GM18505 (cell line): ENCODE data around the gene ZC3H7B.
A peak's percentile ranks its signal among the peaks of the same experiment; 100 is the strongest.
"Not testable (repeated sequence)": the region's sequence is repeated elsewhere in the genome, so short reads cannot be mapped to it uniquely, and the experiment has no call there.

ENCODE experiments used
- ATAC-seq: cut with Tn5 transposase; IDR thresholded peaks from one replicate; pipeline ENCODE4 v1.9.1; 2021; ENCODE audit not compliant: unreplicated experiment
- POLR2A ChIP-seq: IDR thresholded peaks from 4 replicates; pipeline ENCODE4 v1.6.1; 2011; ENCODE audit warnings: borderline replicate concordance; ENCODE audit not compliant: insufficient read depth, insufficient read length; ENCODE audit errors: extremely low read depth

The ZC3H7B gene, protein sequence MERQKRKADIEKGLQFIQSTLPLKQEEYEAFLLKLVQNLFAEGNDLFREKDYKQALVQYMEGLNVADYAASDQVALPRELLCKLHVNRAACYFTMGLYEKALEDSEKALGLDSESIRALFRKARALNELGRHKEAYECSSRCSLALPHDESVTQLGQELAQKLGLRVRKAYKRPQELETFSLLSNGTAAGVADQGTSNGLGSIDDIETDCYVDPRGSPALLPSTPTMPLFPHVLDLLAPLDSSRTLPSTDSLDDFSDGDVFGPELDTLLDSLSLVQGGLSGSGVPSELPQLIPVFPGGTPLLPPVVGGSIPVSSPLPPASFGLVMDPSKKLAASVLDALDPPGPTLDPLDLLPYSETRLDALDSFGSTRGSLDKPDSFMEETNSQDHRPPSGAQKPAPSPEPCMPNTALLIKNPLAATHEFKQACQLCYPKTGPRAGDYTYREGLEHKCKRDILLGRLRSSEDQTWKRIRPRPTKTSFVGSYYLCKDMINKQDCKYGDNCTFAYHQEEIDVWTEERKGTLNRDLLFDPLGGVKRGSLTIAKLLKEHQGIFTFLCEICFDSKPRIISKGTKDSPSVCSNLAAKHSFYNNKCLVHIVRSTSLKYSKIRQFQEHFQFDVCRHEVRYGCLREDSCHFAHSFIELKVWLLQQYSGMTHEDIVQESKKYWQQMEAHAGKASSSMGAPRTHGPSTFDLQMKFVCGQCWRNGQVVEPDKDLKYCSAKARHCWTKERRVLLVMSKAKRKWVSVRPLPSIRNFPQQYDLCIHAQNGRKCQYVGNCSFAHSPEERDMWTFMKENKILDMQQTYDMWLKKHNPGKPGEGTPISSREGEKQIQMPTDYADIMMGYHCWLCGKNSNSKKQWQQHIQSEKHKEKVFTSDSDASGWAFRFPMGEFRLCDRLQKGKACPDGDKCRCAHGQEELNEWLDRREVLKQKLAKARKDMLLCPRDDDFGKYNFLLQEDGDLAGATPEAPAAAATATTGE

DNA sequence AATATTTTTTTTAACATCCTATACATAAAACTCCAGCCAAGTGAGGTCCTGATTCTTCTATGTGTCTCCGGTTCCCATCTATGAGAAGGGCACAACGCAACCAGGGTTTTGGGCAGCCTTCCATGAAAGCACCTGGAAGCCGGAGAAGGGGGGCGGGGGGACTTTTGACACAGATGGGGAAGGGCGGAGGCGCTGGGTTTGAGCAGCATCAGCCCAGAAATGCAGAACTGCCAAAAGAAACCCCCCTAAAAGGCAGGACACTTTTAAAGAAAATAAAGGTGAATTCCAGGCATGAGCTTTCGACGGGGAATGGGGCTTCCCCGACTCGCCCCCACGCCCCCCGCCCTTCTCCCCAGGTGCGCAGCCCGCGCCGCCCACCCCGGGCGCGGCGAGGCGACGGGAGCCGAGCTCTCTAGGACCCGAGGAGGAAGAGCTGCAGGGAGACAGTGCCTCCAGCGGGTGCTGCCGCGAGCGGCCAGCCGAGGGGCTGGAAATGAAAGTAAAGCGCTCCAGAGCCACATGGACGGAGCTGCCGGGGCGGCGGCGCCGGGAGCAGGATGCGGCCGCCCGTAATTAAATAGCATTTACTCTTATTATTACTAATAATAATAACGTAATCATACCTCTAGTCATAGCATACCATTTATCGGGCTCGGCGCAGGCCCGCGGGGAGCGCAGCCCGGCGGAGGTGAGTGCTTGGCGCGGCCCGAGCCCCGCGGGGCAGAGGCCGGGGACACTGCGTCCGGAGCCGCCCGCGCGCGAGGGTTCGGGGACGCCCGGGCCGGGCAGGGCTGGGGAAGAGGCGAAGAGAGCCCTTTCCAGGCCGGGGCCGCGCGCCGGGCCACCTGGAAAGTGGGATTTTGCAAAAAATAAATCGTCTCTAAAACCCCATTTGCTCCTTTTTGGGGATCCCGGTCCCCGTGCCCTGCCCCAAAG lies at the start of gene ZC3H7B:
Gene ZC3H7B, plus strand, starts transcription at position 441 of the 936 bp plus-strand sequence. CDS start 19,136 bp downstream, outside the sequence.
- peak; percentile 84 for TF ChIP-seq POLR2A
- ATAC-seq: peak; percentile 76

DNA sequence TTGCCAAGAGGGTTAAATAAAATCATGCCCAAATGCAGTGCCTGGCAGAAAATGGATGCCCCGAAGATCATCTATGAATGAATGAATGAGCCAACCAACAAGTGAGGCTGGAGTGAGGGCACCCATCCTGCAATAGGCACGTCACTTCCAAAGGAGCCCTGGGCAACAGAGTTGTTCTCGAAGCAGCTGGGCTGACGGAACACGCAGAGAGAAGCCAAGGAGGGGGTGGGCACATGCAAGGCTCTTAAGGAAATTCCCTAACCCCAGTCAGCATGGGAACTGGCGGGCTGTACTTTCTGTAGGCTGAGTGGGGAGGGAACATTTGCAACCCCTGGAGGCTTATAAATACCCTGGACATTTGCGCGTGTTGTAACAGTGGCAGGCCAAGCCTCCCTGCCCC lies 49.0 kb upstream of the ZC3H7B start:
- ATAC-seq: no peak
- no peak for TF ChIP-seq POLR2A

DNA sequence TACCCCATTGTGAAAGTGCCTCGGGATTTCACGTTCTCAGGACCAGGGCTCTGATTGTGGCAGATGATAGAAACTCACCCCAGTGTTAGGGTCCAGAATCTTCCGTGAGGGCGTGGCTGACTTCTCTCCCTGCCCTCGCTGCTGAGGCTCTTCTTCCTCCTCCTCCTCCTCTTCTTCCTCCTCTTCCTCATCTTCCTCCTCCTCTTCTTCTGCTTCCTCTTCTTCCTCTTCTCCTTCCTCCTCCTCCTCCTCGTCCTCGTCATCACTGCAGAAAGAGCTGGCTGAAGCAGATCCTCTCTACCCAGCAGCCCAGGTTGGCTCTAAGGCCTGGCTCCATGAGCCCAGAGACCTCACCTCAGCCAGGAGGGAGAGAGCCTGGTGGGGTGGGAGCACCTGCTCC lies 47.1 kb upstream of the ZC3H7B start:
- no peak for ATAC-seq
- no peak for TF ChIP-seq POLR2A

DNA sequence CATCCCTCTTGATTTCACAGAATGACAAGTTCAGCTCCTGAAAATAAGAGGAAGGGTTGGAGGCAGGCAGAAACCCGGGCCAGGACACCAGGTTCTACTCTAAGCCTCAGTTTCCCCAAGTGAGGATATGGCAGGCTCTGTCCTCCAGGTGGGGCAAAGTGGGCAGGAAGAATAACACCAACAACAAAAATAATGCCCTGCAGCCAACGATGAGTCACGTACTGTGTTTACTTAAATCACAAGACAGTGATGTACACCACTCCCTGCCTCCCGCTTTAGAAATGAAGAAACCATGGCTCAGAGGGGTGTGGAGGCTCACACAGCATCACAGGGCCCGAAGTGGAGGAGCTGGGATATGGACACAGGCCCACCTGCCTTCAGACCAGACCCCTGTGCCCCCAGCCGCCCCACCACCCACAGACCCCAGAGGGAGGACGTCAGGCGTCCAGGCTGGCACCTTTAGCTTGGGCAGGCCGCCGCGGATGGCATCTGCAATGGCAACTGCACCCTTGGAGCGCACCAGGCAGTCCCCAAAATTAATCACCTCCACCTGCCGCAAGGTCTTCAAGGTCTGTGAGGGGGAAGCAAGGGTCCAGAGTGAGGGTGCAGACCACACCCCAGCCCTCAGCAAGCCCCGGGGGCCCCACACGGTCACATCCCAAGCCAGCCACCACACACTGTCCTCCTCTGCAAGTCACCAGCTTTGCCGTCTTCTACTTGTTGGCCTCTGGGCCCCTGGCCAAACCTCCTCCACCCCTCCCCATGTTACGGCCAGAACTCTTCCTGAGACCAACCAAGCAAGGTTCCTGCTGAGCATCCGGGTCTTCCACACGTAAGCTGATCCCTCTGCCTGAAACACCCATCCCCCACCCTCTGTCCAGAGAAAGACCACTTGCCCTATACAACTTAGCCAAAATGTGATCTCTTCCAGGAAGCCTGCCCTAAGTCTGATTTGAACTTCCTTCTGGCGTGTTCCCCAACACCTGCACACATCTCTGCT lies 44.8 kb upstream of the ZC3H7B start:
- no peak for TF ChIP-seq POLR2A
- ATAC-seq: no peak

DNA sequence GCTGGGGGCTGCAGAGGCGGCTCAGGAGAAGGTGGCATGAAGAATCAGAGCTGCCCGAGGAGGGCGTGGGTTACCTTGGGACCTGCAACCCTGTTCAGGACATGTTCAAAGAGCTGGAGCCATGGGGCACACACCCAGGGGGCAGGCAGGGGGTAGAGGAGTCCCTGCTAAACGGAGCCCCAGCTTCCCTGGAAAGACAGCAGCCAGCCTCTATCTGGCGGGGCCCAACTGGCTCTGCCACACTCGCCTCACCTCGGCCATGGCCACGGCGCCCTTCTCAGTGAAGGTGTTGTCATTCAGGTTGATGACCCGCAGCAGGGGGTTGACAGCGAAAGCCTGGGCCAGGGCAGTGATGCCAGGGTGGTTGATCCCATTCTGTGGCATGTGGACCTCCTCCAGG lies 43.6 kb upstream of the ZC3H7B start:
- no peak for ATAC-seq
- no peak for TF ChIP-seq POLR2A

DNA sequence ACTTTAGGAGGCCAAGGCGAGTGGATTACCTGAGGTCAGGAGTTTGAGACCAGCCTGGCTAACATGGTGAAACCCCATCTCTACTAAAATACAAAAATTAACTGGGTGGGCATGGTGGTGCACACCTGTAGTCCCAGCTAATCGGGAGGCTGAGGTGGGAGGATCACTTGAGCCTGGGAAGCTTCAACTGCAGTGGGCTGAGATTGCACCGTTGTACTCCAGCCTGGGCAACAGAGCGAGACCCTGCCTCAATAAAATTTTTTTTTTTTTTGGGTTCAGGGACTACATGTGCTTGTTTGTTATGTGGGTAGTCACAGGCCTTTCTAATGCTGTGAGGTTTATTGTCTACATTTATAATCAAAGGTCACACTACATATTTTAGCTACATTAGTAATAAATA lies 41.6 kb upstream of the ZC3H7B start:
- ATAC-seq: not testable (repeated sequence)

DNA sequence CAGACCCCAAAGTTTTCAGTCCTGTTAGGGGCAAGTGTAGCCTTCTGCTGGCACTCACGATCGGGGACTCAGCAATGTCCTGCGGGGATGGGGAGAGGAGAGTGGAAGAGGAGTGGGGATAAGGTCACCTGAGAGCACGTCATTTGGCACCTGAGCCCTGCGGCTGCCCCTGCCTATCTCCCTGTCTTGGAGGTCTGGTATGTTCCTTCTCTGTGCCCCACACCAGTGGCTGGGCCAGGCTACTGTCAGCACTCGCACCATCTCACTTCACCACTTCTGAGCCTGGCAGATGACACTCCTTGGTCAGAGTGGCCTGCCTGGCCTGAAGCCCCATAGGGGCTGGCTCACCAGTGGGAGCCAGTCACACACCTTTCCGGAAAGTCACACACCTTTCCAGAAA lies 40.5 kb upstream of the ZC3H7B start:
- no peak for TF ChIP-seq POLR2A
- no peak for ATAC-seq

DNA sequence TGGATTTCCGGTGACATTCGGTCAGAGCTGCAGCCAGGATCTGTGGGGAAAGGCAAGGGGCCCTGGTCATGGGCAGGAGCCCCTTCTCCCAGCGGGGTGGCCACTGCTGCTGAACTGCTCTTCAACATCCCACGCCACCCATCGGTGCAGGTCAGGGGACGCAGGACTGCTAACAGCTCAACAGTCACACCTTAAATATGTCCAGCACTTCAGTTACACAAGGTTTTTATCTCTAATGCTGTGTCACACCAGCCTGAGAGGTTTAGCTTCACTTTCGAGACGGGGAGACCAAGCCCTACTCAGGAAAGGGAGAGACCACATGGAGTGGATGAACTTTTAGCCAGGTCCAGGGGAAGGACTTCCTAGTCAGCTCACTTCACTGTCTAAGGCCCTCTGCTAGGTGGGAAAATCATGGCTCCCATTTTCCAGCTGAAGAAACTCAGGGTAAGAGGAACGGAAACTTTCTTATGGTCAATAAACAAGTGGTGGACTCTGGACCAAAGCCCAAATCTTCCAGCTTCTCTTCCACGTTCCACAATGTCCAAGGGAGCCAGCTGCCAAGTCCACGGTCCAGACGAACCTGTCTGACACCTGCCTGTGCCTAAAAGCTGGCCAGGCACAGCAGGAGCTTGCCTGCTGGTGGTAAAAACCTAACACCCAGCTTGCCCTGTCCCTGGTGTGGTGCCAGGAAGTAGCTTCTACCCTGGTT lies 39.6 kb upstream of the ZC3H7B start:
- no peak for TF ChIP-seq POLR2A

DNA sequence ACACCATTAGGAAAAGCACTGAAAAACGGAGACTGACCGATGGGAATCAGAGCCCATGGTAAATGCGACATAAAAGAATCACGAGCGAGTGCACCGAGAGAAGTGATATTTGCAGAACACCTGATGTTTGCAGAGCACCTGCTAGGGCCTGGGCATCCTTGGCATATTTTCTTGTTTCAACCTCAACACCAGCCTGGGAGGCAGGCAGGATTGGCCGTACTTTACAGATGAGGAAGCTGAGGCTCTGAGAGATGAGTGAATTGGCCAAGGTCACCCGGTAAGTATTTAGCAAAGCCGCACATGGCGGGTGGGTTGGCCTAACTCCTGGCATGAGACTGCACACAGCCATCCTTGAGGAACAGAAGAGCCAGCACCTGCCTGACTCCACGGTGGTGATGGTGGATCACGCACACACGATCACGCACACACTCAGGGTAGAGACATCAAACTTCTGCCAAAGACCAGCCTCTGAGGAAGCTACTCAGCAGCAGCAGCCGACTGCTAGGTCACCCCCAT lies 39.0 kb upstream of the ZC3H7B start:
- no peak for ATAC-seq
- TF ChIP-seq POLR2A: no peak

More for the DNA sequence above, 39.6 kb upstream of the ZC3H7B start:
- ATAC-seq: no peak

DNA sequence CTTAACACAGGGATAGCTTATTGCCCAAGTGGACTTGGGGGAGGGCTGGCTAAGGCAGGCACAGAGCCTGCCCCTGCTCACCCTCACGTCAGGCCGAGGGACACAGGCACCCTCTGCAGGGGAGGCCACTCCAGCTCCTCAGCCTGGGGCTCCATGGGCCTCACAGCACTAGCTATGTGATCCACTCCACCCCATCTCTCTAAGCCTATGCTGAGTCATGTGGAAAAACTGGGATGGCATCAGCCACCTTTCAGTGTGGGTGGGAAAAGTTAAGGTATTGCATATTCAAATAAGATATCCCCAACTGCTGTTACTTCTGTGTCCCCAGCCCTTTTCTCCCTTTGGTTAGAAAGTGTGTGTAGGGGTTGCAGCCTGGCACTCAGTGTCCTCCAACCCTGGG lies 37.6 kb upstream of the ZC3H7B start:
- TF ChIP-seq POLR2A: no peak
- no peak for ATAC-seq

DNA sequence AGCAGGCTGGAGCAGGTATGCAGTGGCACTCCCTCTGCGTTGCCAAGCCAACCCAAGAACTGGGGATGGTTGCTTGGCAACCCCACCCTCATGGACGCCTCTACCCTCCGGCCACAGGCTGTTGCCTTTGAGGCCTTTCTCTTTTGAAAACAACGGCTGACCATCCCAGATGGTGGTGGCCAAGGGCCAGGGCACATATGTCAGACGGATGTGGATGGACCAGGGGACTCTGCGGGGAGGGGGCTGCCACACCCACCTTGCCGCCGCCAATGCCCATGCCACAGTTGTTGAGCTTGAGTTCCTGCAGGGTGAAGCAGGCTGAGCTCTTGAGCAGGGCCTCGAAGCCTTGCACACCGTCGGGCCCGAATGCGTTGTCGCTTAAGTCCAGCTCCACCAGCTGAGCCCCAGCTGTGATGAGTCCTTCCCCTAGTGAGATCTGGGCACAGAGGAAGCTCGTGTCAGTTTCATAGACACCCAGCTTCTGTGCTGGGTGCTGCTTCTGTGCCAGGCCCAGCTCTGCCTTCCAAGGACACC lies 36.9 kb upstream of the ZC3H7B start:
- no peak for TF ChIP-seq POLR2A
- ATAC-seq: no peak
